OCI-LY1 (cell line): ENCODE data around the gene SRCIN1.

Experiments used
- H2AFZ ChIP-seq: fragments of 200-600 bp; sonication (generic), shearing (Covaris generic); 2 replicates; pipeline ENCODE4 v1.6.0; 2014; ENCODE audit warnings: antibody characterized with exemption, mild to moderate bottlenecking, low read length
- H3F3A ChIP-seq: fragments of 200-600 bp; sonication (generic), shearing (Covaris generic); 2 replicates; pipeline ENCODE4 v1.6.0; 2014; ENCODE audit warnings: mild to moderate bottlenecking, antibody characterized with exemption, low read length, moderate library complexity; ENCODE audit not compliant: insufficient read depth
- H3K27ac ChIP-seq: fragments of 200-600 bp; sonication (generic); 2 replicates; pipeline ENCODE4 v1.5.1; 2014; ENCODE audit warnings: low read length, mixed run types, mild to moderate bottlenecking, low read depth; ENCODE audit not compliant: poor library complexity, severe bottlenecking
- H3K27me3 ChIP-seq: fragments of 200-600 bp; sonication (generic); 2 replicates; pipeline ENCODE4 v1.6.0; 2014; ENCODE audit warnings: antibody characterized with exemption, mild to moderate bottlenecking, low read length, moderate library complexity; ENCODE audit not compliant: insufficient read depth
- H3K36me3 ChIP-seq: fragments of 200-600 bp; sonication (generic); 2 replicates; pipeline ENCODE4 v1.6.1; 2014; ENCODE audit warnings: mild to moderate bottlenecking, antibody characterized with exemption, low read length, moderate library complexity, mixed read lengths; ENCODE audit not compliant: insufficient read depth
- H3K4me1 ChIP-seq: fragments of 200-600 bp; sonication (generic); 2 replicates; pipeline ENCODE4 v1.5.1; 2014; ENCODE audit warnings: mild to moderate bottlenecking, low read length, moderate library complexity; ENCODE audit not compliant: insufficient read depth, severe bottlenecking
- H3K4me2 ChIP-seq: fragments of 200-600 bp; sonication (generic), shearing (Covaris generic); 2 replicates; pipeline ENCODE4 v1.6.1; 2014; ENCODE audit warnings: low read length
- H3K4me3 ChIP-seq: fragments of 200-600 bp; sonication (generic); 2 replicates; pipeline ENCODE4 v1.5.1; 2014; ENCODE audit warnings: low read length, low read depth, mild to moderate bottlenecking, mixed read lengths; ENCODE audit not compliant: poor library complexity, severe bottlenecking
- H3K79me2 ChIP-seq: fragments of 200-600 bp; shearing (Covaris generic); 2 replicates; pipeline ENCODE4 v1.6.1; 2016; ENCODE audit warnings: mixed run types, low read length, mixed read lengths; ENCODE audit not compliant: insufficient read depth
- H3K9ac ChIP-seq: fragments of 200-600 bp; sonication (generic), shearing (Covaris generic); 2 replicates; pipeline ENCODE4 v1.6.1; 2014; ENCODE audit warnings: mild to moderate bottlenecking, low read length, mixed read lengths
- H3K9me2 ChIP-seq: fragments of 200-600 bp; sonication (generic), shearing (Covaris generic); 2 replicates; pipeline ENCODE4 v1.6.1; 2014; ENCODE audit warnings: low read depth, mild to moderate bottlenecking, low read length, mixed read lengths
- H3K9me3 ChIP-seq: fragments of 200-600 bp; shearing (Covaris generic); 2 replicates; pipeline ENCODE4 v1.6.1; 2014; ENCODE audit warnings: low read length, mixed read lengths
- H4K20me1 ChIP-seq: fragments of 200-600 bp; sonication (generic), shearing (Covaris generic); 2 replicates; pipeline ENCODE4 v1.6.0; 2016; ENCODE audit warnings: mild to moderate bottlenecking, low read length; ENCODE audit not compliant: insufficient read depth
- EZH2 ChIP-seq: fragments of 200-600 bp; sonication (generic), shearing (Covaris generic); IDR thresholded peaks from 2 replicates; pipeline ENCODE4 v1.8.0; 2017; ENCODE audit warnings: borderline replicate concordance, mixed run types, mild to moderate bottlenecking, antibody characterized with exemption, low read length, moderate library complexity, mixed read lengths
- TF ChIP-seq, protein P1 (sequence below): fragments of 200-600 bp; sonication (generic), shearing (Covaris generic); IDR thresholded peaks from 2 replicates; pipeline ENCODE4 v1.5.1; 2017; ENCODE audit warnings: mild to moderate bottlenecking, antibody characterized with exemption, low read length, moderate library complexity, mixed read lengths

Gene SRCIN1

GRCh38 chr17:38592487-38592886 is 13.3 kb downstream of the SRCIN1 start:
- Histone ChIP-seq H3F3A (no peaks in the 10 kb centered on the region), H3K79me2 (no peaks in the 10 kb centered on the region), H3K27ac (no peak overlapping the region), H3K36me3 (no peaks in the 10 kb centered on the region), H3K9me2 (no peaks in the 10 kb centered on the region), H3K9ac (no peak overlapping the region), H3K4me3 (no peak overlapping the region), H3K4me2 (no peak overlapping the region), H3K27me3 (no peaks in the 10 kb centered on the region; the same call in 1 of the 2 replicates), H4K20me1 (no peaks in the 10 kb centered on the region), H3K4me1 (no peaks in the 10 kb centered on the region), H2AFZ (no peak overlapping the region), H3K9me3 (no peaks in the 10 kb centered on the region)
- TF ChIP-seq, protein P1, sequence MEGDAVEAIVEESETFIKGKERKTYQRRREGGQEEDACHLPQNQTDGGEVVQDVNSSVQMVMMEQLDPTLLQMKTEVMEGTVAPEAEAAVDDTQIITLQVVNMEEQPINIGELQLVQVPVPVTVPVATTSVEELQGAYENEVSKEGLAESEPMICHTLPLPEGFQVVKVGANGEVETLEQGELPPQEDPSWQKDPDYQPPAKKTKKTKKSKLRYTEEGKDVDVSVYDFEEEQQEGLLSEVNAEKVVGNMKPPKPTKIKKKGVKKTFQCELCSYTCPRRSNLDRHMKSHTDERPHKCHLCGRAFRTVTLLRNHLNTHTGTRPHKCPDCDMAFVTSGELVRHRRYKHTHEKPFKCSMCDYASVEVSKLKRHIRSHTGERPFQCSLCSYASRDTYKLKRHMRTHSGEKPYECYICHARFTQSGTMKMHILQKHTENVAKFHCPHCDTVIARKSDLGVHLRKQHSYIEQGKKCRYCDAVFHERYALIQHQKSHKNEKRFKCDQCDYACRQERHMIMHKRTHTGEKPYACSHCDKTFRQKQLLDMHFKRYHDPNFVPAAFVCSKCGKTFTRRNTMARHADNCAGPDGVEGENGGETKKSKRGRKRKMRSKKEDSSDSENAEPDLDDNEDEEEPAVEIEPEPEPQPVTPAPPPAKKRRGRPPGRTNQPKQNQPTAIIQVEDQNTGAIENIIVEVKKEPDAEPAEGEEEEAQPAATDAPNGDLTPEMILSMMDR, result no peak
- no peak for TF ChIP-seq EZH2

DNA sequence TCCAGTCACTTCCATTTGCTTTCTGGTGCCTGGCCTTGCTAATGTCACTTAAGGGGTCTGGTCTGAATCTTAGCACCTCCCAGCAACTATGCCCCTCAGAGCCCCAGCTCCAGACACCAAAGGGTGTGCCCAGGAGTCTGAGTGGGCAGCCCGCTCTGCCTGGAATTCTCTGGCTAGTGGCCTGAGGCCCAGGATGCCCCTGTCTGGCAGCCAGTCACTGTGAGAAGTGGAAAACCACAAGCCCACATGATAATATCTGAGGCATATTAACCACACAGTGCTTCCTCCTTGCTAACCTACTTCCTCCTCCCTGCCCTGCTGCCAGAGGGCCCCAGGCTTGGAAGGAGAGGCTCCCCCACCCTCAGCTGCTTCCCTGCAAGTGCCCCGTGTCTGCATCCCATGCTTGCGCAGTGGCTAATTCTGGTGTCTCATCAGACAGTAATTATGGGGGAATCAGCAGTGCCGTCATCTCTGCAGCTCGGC is 14.0 kb downstream of the SRCIN1 start:
- Histone ChIP-seq H3K4me1 (no peaks in the 10 kb centered on the region), H3K4me3 (no peak overlapping the region)

GRCh38 chr17:38590988-38591758 is 14.6 kb downstream of the SRCIN1 start:
- no peak overlapping the region for H3K9ac ChIP-seq
- H3K9me3 ChIP-seq, result no peaks in the 10 kb centered on the region
- no peaks in the 10 kb centered on the region for H3K4me1 ChIP-seq
- no peak overlapping the region for H3K27ac ChIP-seq
- H3K79me2 ChIP-seq, result no peaks in the 10 kb centered on the region
- no peaks in the 10 kb centered on the region for H3K9me2 ChIP-seq
- H3F3A ChIP-seq, result no peaks in the 10 kb centered on the region
- peaks cover 3% of the 10 kb centered on the region; the same call in 1 of the 2 replicates for H3K27me3 ChIP-seq
- H2AFZ ChIP-seq, result no peak overlapping the region
- H3K4me3 ChIP-seq, result no peak overlapping the region
- H3K36me3 ChIP-seq, result no peaks in the 10 kb centered on the region
- H3K4me2 ChIP-seq, result no peak overlapping the region
- TF ChIP-seq, protein P1, result no peak
- TF ChIP-seq EZH2, result no peak
- no peaks in the 10 kb centered on the region for H4K20me1 ChIP-seq

More for the DNA sequence above, 14.0 kb downstream of the SRCIN1 start:
- no peaks in the 10 kb centered on the region for H3F3A ChIP-seq
- H2AFZ ChIP-seq, result no peak overlapping the region
- no peaks in the 10 kb centered on the region; the same call in 1 of the 2 replicates for H3K27me3 ChIP-seq
- H4K20me1 ChIP-seq, result no peaks in the 10 kb centered on the region
- no peak overlapping the region for H3K9ac ChIP-seq
- H3K36me3 ChIP-seq, result no peaks in the 10 kb centered on the region
- H3K79me2 ChIP-seq, result no peaks in the 10 kb centered on the region
- no peak overlapping the region for H3K4me2 ChIP-seq
- no peaks in the 10 kb centered on the region for H3K9me3 ChIP-seq
- no peaks in the 10 kb centered on the region for H3K9me2 ChIP-seq
- TF ChIP-seq, protein P1, result no peak
- no peak for TF ChIP-seq EZH2
- H3K27ac ChIP-seq, result no peak overlapping the region
